H1 (cell line): ENCODE measurements around the gene MRPL45.

ENCODE experiments used
- CTCF ChIP-seq, 3 experiments: IDR thresholded peaks; 1 replicate in 2 of 3; 2 replicates in 1 of 3; pipeline versions ENCODE4 v1.5.1 to v1.6.1; 2011; ENCODE audit warnings: low read length in 3 of 3, mild to moderate bottlenecking in 3 of 3, inconsistent platforms in 2 of 3, low read depth in 1 of 3, moderate library complexity in 1 of 3; ENCODE audit not compliant: insufficient read depth in 1 of 3; ENCODE audit errors: control extremely low read depth in 1 of 3
- EP300 ChIP-seq, 2 experiments: IDR thresholded peaks; 1 replicate in 1 of 2; 2 replicates in 1 of 2; pipeline ENCODE4 v1.6.1; 2011 to 2012; ENCODE audit warnings: low read depth in 2 of 2, low read length in 2 of 2, mild to moderate bottlenecking in 2 of 2, borderline replicate concordance in 1 of 2, inconsistent platforms in 1 of 2, moderate library complexity in 1 of 2
- EZH2 ChIP-seq: fragments of 200-600 bp; sonication (generic); IDR thresholded peaks from 2 replicates; pipeline ENCODE4 v1.7.1; 2012; ENCODE audit warnings: low read depth, mild to moderate bottlenecking, moderate library complexity, low read length, inconsistent platforms; ENCODE audit not compliant: severe bottlenecking
- JUN ChIP-seq: IDR thresholded peaks from 2 replicates; pipeline ENCODE4 v1.6.1; 2011; ENCODE audit warnings: low read depth, mild to moderate bottlenecking, improper control_type of control experiment, low read length
- POLR2AphosphoS5 ChIP-seq: IDR thresholded peaks from 2 replicates; pipeline ENCODE4 v1.6.1; 2011; ENCODE audit warnings: low read depth, low read length
- RAD21 ChIP-seq, 2 experiments: IDR thresholded peaks in 1 of 2; conservative IDR thresholded peaks in 1 of 2; 2 replicates each; pipeline ENCODE4 v1.6.1; 2011; ENCODE audit warnings: low read depth in 2 of 2, low read length in 2 of 2, improper control_type of control experiment in 1 of 2, inconsistent platforms in 1 of 2, mild to moderate bottlenecking in 1 of 2, moderate library complexity in 1 of 2
- RBBP5 ChIP-seq: IDR thresholded peaks from 2 replicates; pipeline ENCODE4 v1.7.1; 2012; ENCODE audit warnings: low read depth, mild to moderate bottlenecking, inconsistent platforms, low read length, moderate library complexity, borderline replicate concordance
- SUZ12 ChIP-seq: fragments of 200-600 bp; sonication (generic); IDR thresholded peaks from 2 replicates; pipeline ENCODE4 v1.6.1; 2012; ENCODE audit warnings: mild to moderate bottlenecking, inconsistent platforms, low read length, moderate library complexity, mixed read lengths

- no peak for TF ChIP-seq JUN
- no peak for TF ChIP-seq SUZ12
- TF ChIP-seq CTCF (IDR thresholded peaks at IDR 0.05; ENCODE audit: control extremely low read depth in 1 of 3, insufficient read depth in 1 of 3, low read depth in 1 of 3, low read length in 3 of 3) = no peak
- TF ChIP-seq EZH2 = no peak
- no peak for TF ChIP-seq EP300 (IDR thresholded peaks at IDR 0.05; ENCODE audit: borderline replicate concordance in 1 of 2, low read depth in 2 of 2, low read length in 2 of 2)
- TF ChIP-seq POLR2AphosphoS5 = no peak
- no peak for TF ChIP-seq RBBP5
- no peak for TF ChIP-seq RAD21 (IDR thresholded peaks at IDR 0.05 in 1 of 2, conservative IDR thresholded peaks at IDR 0.05 in 1 of 2; ENCODE audit: low read depth in 2 of 2, low read length in 2 of 2)
Observed at GRCh38 chr17:38357486-38358123, 60.6 kb downstream of the MRPL45 start.
